ENCODE measurements around the gene SPTBN1. TPM values are rescaled to one million over a fixed set of nuclear protein-coding genes. Genes with fewer than 3 reads are reported as not detected.

Gene SPTBN1
- total and polyA plus RNA-seq, 2 experiments from 2014 or later, result 58.1 to 204 TPM

DNA sequence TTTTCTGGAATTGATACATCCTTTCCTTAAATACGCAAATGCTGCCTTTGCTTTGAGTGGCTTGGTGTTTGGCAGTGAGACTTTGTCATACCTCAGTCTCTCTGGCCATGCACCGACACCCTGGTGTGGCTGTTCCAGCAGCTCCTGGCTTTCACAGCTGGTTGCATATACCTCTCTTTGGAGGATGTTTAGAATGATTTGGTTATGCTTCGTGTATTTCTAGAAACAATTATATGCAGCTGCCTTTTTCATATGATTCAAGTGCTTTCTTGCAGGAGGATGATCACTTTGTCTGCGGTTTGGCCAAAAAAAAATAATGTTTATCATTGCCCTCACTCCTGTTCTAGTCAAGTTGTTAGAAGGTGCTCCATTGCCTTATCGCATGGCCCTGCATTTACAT, 172.3 kb downstream of the SPTBN1 start (continued):
- TF ChIP-seq, protein P1, sequence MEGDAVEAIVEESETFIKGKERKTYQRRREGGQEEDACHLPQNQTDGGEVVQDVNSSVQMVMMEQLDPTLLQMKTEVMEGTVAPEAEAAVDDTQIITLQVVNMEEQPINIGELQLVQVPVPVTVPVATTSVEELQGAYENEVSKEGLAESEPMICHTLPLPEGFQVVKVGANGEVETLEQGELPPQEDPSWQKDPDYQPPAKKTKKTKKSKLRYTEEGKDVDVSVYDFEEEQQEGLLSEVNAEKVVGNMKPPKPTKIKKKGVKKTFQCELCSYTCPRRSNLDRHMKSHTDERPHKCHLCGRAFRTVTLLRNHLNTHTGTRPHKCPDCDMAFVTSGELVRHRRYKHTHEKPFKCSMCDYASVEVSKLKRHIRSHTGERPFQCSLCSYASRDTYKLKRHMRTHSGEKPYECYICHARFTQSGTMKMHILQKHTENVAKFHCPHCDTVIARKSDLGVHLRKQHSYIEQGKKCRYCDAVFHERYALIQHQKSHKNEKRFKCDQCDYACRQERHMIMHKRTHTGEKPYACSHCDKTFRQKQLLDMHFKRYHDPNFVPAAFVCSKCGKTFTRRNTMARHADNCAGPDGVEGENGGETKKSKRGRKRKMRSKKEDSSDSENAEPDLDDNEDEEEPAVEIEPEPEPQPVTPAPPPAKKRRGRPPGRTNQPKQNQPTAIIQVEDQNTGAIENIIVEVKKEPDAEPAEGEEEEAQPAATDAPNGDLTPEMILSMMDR (conservative IDR thresholded peaks at IDR 0.05; ENCODE audit: low read depth in 2 of 2), result no peak

DNA sequence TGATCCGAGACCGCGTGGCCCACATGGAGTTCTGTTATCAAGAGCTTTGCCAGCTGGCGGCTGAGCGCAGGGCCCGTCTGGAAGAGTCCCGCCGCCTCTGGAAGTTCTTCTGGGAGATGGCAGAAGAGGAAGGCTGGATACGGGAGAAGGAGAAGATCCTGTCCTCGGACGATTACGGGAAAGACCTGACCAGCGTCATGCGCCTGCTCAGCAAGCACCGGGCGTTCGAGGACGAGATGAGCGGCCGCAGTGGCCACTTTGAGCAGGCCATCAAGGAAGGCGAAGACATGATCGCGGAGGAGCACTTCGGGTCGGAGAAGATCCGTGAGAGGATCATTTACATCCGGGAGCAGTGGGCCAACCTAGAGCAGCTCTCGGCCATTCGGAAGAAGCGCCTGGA, 172.8 kb downstream of the SPTBN1 start:
- H3K4me1 Mint-ChIP-seq, result no peaks in the 10 kb centered on the region; the same call in 2 of the 3 replicates
- no peak overlapping the region for H3K4me3 Mint-ChIP-seq
- H3K27me3 Mint-ChIP-seq (ENCODE audit: insufficient read depth, low read depth, poor library complexity), result peaks cover 5% of the 10 kb centered on the region
- peaks cover 90% of the 10 kb centered on the region for H3K36me3 Mint-ChIP-seq (ENCODE audit: low read depth)
- 0 out of 2 replicates have a peak overlapping the region, but pooled peaks have one; percentile 45 for H3K27ac Mint-ChIP-seq
- no peaks in the 10 kb centered on the region for H3K9me3 Mint-ChIP-seq
- H2AFZ ChIP-seq, result no peak overlapping the region
- no peaks in the 10 kb centered on the region for H3K79me2 ChIP-seq (replicated peaks; ENCODE audit: insufficient read depth)
- H3K4me2 ChIP-seq, result no peak overlapping the region
- DNase-seq (ENCODE audit: low spot score) (no peak), ATAC-seq (no peak)
- H3K4me1 ChIP-seq (ENCODE audit: insufficient read depth), result peaks cover under 1% of the 10 kb centered on the region; the same call in 1 of the 2 replicates
- H3K9me2 ChIP-seq (ENCODE audit: insufficient read depth), result no peaks in the 10 kb centered on the region
- no peaks in the 10 kb centered on the region for H3F3A ChIP-seq (replicated peaks; ENCODE audit: low read depth)
- H3K27ac ChIP-seq (ENCODE audit: low read depth), result no peak overlapping the region
- H3K27me3 ChIP-seq (ENCODE audit: insufficient read depth), result no peaks in the 10 kb centered on the region
- no peak overlapping the region for H3K4me3 ChIP-seq
- peaks cover 10% of the 10 kb centered on the region for H4K20me1 ChIP-seq (replicated peaks; ENCODE audit: insufficient read depth)
- peaks cover 64% of the 10 kb centered on the region for H3K36me3 ChIP-seq (ENCODE audit: insufficient read depth)
- TF ChIP-seq JUNB (IDR thresholded peaks at IDR 0.05; ENCODE audit: unreplicated experiment) (no peak), ZNF331 (CRISPR knock-in tag; IDR thresholded peaks at IDR 0.05; ENCODE audit: low read depth) (no peak), STAT1 (IDR thresholded peaks at IDR 0.05; ENCODE audit: unreplicated experiment) (no peak), POLR2AphosphoS5 (IDR thresholded peaks at IDR 0.05; ENCODE audit: low read depth) (no peak), NANOG (IDR thresholded peaks at IDR 0.05; ENCODE audit: borderline replicate concordance) (no peak), EZH2phosphoT487 (IDR thresholded peaks at IDR 0.05; ENCODE audit: unreplicated experiment) (no peak), CREB1 (CRISPR knock-in tag; IDR thresholded peaks at IDR 0.05; ENCODE audit: low read depth) (no peak), EZH2 (IDR thresholded peaks at IDR 0.05; ENCODE audit: low read depth, unreplicated experiment) (no peak), ZNF114 (CRISPR knock-in tag; IDR thresholded peaks at IDR 0.05) (no peak)
- TF ChIP-seq, protein P1 (conservative IDR thresholded peaks at IDR 0.05; ENCODE audit: low read depth in 2 of 2), result no peak
- TF ChIP-seq, protein P2, sequence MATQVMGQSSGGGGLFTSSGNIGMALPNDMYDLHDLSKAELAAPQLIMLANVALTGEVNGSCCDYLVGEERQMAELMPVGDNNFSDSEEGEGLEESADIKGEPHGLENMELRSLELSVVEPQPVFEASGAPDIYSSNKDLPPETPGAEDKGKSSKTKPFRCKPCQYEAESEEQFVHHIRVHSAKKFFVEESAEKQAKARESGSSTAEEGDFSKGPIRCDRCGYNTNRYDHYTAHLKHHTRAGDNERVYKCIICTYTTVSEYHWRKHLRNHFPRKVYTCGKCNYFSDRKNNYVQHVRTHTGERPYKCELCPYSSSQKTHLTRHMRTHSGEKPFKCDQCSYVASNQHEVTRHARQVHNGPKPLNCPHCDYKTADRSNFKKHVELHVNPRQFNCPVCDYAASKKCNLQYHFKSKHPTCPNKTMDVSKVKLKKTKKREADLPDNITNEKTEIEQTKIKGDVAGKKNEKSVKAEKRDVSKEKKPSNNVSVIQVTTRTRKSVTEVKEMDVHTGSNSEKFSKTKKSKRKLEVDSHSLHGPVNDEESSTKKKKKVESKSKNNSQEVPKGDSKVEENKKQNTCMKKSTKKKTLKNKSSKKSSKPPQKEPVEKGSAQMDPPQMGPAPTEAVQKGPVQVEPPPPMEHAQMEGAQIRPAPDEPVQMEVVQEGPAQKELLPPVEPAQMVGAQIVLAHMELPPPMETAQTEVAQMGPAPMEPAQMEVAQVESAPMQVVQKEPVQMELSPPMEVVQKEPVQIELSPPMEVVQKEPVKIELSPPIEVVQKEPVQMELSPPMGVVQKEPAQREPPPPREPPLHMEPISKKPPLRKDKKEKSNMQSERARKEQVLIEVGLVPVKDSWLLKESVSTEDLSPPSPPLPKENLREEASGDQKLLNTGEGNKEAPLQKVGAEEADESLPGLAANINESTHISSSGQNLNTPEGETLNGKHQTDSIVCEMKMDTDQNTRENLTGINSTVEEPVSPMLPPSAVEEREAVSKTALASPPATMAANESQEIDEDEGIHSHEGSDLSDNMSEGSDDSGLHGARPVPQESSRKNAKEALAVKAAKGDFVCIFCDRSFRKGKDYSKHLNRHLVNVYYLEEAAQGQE (IDR thresholded peaks at IDR 0.05; ENCODE audit: unreplicated experiment), result no peak
- TF ChIP-seq, protein P3, sequence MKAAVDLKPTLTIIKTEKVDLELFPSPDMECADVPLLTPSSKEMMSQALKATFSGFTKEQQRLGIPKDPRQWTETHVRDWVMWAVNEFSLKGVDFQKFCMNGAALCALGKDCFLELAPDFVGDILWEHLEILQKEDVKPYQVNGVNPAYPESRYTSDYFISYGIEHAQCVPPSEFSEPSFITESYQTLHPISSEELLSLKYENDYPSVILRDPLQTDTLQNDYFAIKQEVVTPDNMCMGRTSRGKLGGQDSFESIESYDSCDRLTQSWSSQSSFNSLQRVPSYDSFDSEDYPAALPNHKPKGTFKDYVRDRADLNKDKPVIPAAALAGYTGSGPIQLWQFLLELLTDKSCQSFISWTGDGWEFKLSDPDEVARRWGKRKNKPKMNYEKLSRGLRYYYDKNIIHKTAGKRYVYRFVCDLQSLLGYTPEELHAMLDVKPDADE (IDR thresholded peaks at IDR 0.05), result no peak

Data from GM23338 (cell line).